Activated CD4-positive, CD25-positive, alpha-beta regulatory T cell (primary cell): ENCODE data around the gene XIAP.
A peak's percentile ranks its signal among the peaks of the same experiment; 100 is the strongest.
"Not testable (repeated sequence)": the region's sequence is repeated elsewhere in the genome, so short reads cannot be mapped to it uniquely, and the experiment has no call there.

Source experiments
- DNase-seq, 4 experiments: peaks; one replicate each; lab custom pipeline; 2025; lab: John Stamatoyannopoulos, UW

Gene XIAP

DNA sequence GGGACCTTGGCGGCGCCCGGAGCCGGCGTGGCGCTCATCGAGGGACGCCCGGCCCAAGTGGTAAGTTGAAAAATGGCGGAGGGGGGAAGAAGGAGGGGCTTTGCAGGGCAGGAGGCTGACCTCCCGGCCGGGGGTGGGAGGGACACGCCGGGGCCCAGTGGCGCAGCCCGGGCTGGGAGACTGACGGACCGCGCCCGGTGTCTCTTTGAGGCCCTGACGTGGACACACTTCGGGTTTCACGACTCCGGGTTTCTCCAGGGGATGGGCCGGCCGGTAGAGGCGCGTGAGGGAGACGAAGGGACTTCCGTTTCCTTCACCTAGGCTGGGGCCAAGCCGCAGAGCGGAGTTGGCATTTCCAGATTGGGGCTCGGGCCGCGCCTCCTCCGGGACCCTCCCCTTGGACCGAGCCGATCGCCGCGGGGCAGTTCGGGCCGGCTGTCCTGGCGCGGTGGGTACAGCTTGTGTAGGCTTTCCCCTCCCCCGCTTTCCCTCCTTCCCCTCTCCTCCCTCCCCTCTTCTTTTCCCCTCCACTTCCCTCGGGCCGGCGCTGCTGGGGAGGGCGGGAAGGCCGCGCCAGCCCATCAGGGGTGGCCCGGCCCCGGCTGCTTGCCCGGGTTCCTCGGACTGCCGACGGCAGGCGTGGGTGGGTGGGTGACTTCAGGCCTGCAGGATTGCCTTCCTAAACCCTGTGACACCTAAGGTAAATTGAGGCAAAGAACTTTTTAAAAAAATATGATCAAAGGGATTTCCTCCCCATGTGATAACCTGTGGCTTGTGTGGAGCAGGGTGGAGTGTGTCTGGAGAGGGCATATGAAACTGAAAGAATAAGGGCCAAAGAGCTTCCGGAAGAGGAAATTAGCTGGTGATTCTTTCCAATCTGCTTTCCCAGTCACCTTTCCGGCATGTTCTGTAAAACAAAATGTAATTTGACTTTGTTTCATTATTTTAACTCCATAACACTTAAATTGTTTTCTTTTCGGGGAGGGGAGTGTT lies at the start of gene XIAP:
Gene XIAP, plus strand, starts transcription at position 208 of the 993 bp plus-strand sequence. CDS start 25,610 bp downstream, outside the sequence.
- peak; percentile 29 to 36 (median 33) for DNase-seq

DNA sequence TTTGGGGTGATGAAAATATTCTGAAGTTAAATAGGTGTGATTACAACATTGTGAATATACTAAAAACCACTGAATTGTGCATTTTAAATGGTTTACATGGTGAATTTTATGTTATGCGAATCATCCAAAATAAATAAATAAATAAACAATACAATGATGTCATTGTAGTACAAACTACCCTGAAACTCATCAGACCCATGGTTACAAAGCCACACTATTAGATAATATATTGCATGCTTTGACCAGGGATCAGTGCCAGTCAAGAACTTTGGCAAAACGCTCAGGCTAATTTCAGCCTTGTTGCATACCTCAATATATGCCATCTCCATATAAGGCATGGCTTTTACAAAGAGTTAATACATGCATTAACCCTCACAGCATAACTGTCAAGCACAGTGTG lies 45.5 kb upstream of the XIAP start:
- DNase-seq, result no peak

DNA sequence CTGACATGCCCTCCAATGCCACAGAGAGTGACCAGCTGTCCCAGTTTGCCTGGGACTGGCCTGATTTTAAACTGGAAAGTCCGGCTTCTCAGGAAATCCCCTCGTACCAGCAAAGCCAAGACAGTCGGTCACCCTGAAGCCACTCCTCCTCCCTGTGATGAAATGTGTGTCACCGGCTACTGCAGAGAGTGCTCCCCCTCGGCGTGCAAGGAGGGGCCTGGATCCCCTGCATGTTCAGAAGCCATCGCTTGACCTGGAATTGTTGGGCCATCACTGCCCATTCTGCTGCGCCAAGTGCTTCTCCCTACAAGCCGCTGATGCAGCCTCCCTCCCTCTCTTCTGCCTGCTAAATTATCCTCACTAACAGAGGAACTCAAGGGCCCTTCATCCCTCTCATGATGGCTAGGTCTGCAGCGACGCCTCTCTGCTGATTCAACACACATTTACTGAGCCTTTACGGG lies 44.9 kb upstream of the XIAP start:
- DNase-seq, result not testable (repeated sequence)

DNA sequence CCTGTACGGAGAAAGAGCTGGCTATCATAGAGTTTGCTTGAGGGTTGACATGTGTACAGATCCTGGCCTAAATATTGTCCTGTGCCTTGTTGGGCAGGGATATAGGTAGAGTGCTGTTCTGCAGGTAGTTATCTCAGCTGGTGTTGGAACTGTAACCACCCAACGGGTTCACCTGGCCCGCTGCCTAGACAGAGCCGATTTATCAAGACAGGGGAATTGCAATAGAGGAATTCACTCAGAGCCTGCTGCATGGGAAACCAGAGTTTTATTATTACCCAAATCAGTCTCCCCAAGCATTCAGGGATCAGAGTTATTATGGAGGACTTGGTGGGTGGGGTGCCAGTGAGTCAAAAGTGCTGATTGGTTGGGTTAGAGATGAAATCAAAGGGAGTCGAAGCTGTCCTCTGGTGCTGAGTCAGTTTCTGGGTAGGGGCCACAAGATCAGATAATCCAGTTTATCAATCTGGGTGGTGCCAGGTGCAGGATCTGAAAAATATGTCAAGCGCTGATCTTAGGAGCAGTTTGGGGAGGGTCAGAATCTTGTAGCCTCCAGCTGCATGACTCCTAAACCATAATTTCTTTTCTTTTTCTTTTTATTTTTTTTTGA lies 42.5 kb upstream of the XIAP start:
- no peak for DNase-seq

DNA sequence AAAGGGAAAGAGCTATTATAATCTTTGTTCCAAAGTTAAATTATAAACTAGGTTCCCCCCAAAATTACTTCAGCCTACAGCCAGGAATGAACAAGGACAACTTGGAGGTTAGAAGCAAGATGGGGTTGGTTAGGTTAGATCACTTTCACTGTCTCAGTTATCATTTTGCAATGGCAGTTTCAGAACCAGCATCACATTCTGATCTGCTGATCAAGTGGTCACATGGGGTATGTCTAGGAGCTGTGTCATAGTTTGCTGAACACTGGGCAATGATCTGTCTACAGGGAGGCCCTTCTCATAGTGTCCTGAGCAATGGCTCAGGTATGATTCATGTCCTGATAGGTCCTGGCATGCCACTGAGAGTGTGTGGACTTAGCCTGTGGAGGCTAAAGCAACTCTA lies 41.6 kb upstream of the XIAP start:
- DNase-seq, result no peak

DNA sequence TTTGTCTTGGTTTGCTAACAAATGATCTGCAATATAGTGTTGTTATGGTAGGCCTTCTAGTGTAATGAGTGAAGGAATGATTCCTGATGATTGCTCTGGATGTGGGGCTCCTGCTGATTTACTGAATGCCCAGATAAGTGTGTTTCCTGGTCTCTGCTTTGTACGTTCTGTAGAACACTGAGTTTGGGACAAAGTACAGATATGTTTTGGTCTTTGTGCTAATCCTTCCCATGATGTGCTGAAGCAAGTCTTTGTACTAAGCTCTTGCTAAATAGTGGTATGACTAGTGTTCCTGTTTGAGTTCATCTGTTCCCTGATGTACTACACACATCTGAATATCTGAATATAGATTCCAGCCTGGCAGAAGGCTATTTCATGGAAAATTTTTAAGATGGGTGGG lies 36.9 kb upstream of the XIAP start:
- no peak for DNase-seq

DNA sequence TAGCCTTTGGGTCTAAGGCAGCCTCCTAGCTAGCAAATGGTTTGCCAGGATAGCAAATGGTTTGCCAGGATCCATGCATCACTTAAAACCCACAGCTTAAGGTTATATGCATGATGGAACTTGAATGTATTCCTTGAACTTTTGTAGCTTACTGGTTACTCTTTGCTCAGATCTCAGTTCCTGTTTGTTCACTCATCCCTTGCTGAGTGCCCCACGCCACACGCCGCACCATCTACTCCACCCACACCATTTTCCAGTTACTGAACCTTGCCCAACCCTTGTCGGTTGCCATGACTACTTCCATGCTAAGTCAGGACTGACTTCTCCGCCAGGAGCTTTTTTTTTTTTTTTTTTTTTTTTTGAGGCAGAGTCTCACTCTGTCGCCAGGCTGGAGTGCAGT lies 29.5 kb upstream of the XIAP start:
- DNase-seq, result no peak

DNA sequence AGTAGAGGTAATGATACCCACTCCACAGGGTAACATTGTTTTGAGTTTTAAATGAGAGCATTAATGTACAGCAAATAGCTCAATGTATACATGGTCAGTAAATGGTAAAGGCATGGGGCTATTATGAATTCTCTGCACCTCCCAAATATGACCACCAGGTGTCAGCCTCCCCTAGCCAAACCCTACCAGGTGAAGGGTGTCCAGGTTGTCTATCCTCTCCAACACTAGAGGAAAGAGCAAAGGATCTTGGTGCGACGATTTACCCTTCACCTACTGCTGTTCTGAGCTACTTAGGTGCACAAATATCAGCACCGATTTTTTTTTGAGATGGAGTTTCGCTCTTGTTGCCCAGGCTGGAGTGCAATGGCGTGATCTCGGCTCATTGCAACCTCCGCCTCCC lies 26.5 kb upstream of the XIAP start:
- peak; percentile 4 to 36 (median 12) for DNase-seq

DNA sequence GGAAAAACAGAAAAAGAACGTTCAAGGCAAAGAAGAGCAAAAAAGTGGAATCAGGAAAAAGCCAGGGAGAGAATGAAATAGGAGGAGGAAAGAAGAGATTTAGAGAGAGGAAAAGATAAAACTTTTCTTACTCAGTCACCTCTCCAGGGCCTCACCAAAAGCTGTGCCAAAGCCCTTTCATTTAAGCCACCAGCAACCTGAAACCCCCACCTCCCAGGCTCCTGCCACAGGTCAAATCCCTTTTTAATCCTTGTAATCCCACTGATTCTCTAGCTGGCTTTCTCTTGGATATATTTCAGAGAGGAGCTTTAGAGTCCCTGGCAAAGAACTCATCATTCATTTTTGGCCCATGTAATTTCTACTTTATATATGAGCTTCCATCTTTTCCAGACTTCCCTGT lies 25.7 kb upstream of the XIAP start:
- no peak for DNase-seq

DNA sequence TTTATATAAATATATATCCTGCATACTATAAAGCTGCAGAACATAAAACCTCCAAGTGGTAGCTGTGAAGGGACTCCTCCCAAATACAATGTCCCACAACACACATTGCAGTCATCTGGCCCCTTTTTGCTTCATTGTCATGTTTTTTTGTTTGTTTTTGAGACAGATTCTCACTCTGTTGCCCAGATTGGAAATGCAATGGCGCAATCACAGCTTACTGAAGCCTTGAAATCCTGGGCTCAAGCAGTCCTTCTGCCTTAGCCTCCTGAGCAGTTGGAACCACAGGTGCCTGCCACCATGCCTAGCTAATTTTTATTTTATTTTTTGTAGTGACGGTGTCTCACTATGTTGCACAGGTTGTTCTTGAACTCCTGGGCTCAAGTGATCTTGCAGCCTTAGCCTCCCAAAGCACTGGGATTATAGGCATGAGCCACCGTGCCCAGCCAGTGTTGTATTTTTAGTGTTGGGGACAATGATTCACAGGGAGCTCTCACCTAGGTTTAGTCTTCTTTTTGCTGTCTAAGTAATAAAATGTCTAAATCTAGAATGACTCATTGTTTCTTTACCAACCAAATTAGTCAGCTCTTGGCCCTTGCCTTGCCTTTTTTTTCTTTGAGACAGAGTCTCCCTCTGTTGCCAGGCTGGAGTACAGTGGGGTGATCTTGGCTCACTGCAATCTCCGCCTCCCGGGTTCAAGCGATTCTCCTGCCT lies 24.0 kb upstream of the XIAP start:
- DNase-seq, result no peak

DNA sequence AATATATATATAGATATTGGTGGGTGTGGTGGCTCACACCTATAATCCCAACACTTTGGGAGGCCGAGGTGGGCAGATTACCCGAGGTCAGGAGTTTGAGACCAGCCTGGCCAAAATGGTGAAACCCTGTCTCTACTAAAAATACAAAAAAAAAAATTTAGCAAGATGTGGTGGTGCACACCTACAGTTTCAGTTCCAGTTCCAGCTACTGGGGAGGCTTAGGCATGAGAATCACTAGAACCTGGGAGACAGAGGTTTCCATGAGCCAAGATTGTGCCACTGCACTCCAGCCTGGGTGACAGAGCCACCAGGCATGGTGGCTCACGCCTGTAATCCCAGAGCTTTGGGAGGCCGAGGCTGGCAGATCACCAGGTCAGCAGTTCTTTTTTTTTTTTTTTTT lies 14.7 kb upstream of the XIAP start:
- not testable (repeated sequence) for DNase-seq

DNA sequence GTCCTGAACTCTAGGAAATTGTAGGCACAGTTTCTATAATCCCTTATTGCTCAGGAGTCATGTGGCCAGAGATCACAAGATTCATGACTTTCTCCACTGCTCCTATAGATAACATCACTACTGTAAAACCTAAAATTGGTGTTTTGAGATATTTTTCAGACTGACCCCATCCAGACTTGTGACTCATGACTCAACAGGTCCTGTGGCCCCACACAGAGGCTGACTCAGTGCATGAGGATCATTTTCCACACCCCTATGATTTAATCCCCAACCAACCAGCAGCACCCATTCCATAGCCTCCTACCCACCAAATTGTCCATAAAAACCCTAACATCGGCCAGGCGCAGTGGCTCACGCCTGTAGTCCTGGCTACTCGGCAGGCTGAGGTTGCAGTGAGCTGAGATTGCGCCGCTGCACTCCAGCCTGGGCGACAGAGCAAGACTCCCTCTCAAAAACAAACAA lies 13.2 kb upstream of the XIAP start:
- no peak for DNase-seq

DNA sequence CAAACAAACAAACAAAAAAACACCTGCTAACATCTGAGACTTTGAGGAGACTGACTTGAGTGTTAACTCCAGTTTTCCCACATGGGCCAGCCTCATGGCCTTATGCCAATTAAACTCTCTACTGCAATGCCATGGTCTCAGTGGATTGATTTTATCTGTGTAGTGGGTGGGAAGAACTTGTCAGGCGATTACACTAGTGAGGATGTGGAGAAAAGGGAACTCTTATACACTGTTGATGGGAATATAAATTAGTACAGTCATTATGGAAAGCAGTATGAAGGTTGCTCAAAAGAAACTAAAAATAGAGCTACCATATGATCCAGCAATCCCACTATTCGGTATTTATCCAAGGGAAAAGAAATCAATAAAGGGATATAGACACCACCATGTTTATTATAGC lies 12.8 kb upstream of the XIAP start:
- DNase-seq, result no peak

DNA sequence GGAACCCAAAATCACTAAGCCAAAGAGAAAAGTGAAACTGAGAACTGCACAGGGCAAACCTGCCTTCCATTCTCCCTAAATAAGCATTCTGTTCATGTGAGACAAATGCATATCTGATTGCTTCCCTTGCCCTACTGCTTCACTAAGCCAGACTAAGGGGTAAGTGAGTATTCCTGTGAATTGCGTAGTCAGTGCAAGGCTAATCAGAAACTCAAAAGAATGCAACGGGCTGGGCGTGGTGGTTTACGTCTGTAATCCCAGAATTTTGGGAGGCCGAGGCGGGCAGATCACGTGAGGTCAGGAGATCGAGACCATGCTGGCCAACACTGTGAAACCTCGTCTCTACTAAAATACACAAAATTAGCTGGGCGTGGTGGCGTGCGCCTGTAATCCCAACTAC lies 10.8 kb upstream of the XIAP start:
- DNase-seq, result no peak

DNA sequence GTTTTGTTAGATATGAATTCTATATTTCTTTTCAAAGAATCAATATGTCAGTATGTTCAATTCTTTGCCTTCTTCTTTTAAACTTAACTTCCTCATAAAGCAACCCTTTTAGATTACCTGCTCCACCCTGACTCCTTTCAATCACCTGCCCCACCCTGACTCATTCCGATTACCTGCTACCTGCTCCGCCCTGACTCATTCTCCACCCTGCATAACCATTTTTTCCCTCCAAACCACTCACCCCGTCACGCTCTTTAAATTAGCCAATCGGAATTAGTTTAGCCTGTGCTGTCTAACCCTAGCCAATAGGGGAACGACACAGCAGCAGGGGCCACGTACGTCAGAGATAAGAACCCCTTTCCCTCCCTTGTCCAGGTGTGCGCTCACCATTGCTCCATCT lies 9.9 kb upstream of the XIAP start:
- not testable (repeated sequence) for DNase-seq

DNA sequence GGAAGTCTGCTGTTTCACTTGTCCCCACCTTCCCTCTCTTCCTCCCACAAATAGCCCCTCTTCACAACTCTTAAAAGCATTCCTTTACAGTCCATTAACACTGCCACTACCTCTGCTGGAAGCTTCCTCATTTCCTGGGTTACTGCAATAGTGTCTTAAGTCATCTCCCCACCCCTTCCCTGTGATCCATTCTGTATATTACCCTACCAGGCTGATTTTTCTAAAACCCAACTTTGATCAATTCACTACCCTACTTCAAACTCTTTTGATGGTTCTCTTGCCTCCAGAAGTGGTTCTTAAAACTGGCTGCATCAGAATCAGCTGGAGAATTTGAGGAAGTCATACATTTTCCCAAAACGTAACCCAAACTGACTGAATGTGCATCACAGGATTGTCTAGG lies 8.8 kb upstream of the XIAP start:
- DNase-seq, result no peak

DNA sequence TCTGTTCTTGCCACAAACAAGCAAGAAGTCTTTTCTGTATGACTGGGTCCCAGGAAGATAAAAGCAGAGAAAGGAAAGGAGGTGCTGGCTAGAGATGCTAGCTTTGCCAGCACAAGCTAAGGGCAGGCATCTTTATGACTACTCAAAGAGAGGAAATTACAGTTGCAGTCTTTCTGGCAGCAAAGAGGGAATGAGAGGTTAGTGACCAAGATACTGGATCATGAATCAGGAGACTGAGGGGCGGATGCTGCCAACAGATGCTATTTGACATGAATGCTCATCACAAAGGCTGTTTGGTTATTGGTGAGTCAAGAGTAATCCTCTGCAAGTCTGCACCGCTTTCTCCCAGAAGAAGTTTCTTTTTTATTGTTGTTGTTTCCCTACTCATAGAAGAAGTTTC lies 5.5 kb upstream of the XIAP start:
- no peak for DNase-seq

DNA sequence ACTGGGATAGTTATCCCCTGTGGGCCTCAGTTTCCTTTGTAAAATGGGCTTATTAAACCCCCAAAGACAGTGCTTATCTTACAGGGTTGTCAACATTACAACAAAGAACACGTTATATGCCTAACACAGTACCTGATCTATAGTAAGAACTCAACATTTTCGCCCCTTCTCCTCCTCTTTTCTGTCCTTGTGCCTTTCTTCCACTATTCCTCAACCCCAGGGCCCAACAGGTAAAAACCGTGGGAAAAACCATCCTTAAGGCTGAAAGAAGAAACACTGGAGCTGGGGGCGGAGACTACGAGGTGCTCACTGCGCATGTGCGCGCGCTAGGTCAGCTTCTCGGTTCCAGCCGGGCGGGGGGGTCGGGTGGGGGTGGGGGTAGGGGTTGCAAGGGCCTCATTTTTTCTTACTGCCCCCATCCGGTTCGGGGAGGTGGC lies 426 bp upstream of the XIAP start:
- peak in 2 of 4 experiments; percentile 35 to 36 for DNase-seq

DNA sequence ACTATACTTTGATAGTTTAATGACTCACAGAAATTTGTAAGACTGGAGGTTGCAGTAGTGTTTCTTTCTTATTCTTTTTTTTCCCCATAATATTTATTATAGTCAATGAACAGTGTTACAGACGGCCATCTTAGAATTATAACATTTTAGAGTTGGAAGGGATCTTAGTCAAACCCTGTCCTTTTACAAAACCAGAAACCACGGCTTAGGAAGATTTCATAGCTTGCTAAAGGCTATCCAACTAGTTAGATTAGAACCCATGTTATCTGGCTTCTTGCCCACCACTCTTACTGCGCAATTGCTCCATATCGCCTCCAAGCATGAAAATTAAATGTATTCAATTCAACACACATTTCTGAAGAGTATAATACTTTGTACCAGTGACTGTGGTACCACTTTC lies 1.1 kb downstream of the XIAP start:
- DNase-seq, result no peak

DNA sequence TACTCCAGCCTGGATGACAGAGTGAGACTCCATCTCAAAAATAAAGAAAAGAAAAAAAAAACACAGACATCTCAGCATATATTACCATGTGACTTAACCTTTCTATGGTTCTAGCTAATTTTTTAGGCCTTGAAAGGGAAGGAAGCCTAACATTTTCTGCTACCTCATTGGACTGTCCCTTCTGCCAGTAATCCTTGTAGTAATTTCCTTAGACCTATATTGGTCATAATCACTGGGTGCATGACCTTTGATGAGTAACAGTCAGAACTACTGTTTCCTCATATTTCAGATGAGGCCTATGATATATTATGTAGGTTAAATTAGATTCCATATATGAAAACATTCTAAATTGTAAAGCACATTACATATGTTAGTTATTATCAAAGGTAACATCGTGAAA lies 9.6 kb downstream of the XIAP start:
- no peak for DNase-seq

DNA sequence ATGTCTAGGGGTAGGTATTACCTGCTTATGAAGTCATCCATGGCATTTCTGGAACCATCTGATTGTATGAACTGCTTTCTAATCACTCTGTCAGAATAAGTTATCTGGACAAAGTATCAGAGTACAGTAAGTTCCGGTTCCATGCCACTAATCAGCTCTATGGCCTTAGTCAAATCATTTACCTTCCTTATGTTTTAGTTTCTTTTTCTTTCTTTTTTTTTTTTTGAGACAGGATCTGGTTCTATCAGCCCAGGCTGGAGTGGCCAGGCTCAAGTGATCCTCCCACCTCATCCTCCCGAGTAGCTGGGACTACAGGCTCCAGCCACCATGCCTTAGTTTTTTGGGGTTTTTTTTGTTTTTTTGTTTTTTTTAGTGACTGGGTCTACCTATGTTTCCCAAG lies 11.5 kb downstream of the XIAP start:
- DNase-seq, result no peak

DNA sequence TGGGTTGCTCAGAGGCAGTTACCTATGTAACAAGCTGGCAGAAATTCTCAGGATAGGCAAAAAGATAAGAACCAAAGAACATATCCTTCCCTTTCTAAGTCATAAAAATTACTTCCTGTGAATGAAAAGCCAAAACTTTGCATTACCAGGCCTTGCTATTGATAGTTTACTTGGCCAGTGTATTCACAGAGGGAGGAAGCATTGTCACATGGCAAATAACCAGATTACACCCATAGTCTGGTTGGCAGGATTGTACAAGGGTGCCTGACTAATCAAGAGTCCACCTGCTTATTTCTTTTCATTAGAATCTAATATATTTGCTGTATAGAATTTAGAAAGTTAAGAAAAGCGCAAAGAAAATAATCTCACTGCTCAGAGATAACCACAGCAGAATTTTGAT lies 14.1 kb downstream of the XIAP start:
- no peak for DNase-seq
